ENCODE measurements around the gene PDE4A. TPM values are rescaled to one million over a fixed set of nuclear protein-coding genes. Genes with fewer than 3 reads are reported as not detected.
A peak's percentile ranks its signal among the peaks of the same experiment; 100 is the strongest.

PDE4A gene
- total and polyA plus RNA-seq, 2 of the 13 experiments (the other 11 are each of a cell fraction or from before 2014, with no cell fraction given), result 1.1 to 4.1 TPM

GRCh38 chr19:10380313-10381102 lies 39.8 kb upstream of the PDE4A start, which contains the start of gene TYK2 (continued):
- TF ChIP-seq CENPX (CRISPR knock-in tag; IDR thresholded peaks at IDR 0.05) (no peak), RNF219 (CRISPR knock-in tag; IDR thresholded peaks at IDR 0.05) (no peak), UBTF (CRISPR knock-in tag; IDR thresholded peaks at IDR 0.05) (peak; percentile 82), MXD4 (CRISPR knock-in tag; IDR thresholded peaks at IDR 0.05) (no peak; the same call in 1 of the 2 replicates), ETV6 (CRISPR knock-in tag; conservative IDR thresholded peaks at IDR 0.05) (no peak), ZNF512 (CRISPR knock-in tag; IDR thresholded peaks at IDR 0.05) (no peak), HOXA9 (CRISPR knock-in tag; IDR thresholded peaks at IDR 0.05; ENCODE audit: borderline replicate concordance) (0 out of 2 replicates have a peak, but pooled peaks have one; percentile 81), NFYB (CRISPR knock-in tag; IDR thresholded peaks at IDR 0.05) (peak; percentile 98), TBX3 (IDR thresholded peaks at IDR 0.05; ENCODE audit: borderline replicate concordance) (no peak), ARID2 (CRISPR knock-in tag; IDR thresholded peaks at IDR 0.05; ENCODE audit: borderline replicate concordance) (peak; percentile 22; the same call in 1 of the 2 replicates), SETDB1 (CRISPR knock-in tag; IDR thresholded peaks at IDR 0.05; ENCODE audit: borderline replicate concordance) (no peak), HNRNPK (IDR thresholded peaks at IDR 0.05; ENCODE audit: low read depth, low read length, poor library complexity, severe bottlenecking) (no peak), ZNF580 (CRISPR knock-in tag; IDR thresholded peaks at IDR 0.05; ENCODE audit: borderline replicate concordance, low read depth) (peak; percentile 59), ZNF703 (CRISPR knock-in tag; IDR thresholded peaks at IDR 0.05; ENCODE audit: borderline replicate concordance) (no peak; the same call in 1 of the 2 replicates), ZNF605 (CRISPR knock-in tag; IDR thresholded peaks at IDR 0.05) (no peak), GATAD1 (CRISPR knock-in tag; IDR thresholded peaks at IDR 0.05) (peak; percentile 92), RELA (CRISPR knock-in tag; IDR thresholded peaks at IDR 0.05) (0 out of 2 replicates have a peak, but pooled peaks have one; percentile 40)
- TF ChIP-seq, protein P1, sequence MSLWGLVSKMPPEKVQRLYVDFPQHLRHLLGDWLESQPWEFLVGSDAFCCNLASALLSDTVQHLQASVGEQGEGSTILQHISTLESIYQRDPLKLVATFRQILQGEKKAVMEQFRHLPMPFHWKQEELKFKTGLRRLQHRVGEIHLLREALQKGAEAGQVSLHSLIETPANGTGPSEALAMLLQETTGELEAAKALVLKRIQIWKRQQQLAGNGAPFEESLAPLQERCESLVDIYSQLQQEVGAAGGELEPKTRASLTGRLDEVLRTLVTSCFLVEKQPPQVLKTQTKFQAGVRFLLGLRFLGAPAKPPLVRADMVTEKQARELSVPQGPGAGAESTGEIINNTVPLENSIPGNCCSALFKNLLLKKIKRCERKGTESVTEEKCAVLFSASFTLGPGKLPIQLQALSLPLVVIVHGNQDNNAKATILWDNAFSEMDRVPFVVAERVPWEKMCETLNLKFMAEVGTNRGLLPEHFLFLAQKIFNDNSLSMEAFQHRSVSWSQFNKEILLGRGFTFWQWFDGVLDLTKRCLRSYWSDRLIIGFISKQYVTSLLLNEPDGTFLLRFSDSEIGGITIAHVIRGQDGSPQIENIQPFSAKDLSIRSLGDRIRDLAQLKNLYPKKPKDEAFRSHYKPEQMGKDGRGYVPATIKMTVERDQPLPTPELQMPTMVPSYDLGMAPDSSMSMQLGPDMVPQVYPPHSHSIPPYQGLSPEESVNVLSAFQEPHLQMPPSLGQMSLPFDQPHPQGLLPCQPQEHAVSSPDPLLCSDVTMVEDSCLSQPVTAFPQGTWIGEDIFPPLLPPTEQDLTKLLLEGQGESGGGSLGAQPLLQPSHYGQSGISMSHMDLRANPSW (CRISPR knock-in tag; IDR thresholded peaks at IDR 0.05; ENCODE audit: borderline replicate concordance), result no peak
